Fibroblast of skin of right biceps (primary cell): ENCODE data around the gene CPTP.

Experiments
- DNase-seq: peaks from one replicate; pipeline ENCODE4 v3.0.0-alpha.2; 2013

Gene CPTP

DNA sequence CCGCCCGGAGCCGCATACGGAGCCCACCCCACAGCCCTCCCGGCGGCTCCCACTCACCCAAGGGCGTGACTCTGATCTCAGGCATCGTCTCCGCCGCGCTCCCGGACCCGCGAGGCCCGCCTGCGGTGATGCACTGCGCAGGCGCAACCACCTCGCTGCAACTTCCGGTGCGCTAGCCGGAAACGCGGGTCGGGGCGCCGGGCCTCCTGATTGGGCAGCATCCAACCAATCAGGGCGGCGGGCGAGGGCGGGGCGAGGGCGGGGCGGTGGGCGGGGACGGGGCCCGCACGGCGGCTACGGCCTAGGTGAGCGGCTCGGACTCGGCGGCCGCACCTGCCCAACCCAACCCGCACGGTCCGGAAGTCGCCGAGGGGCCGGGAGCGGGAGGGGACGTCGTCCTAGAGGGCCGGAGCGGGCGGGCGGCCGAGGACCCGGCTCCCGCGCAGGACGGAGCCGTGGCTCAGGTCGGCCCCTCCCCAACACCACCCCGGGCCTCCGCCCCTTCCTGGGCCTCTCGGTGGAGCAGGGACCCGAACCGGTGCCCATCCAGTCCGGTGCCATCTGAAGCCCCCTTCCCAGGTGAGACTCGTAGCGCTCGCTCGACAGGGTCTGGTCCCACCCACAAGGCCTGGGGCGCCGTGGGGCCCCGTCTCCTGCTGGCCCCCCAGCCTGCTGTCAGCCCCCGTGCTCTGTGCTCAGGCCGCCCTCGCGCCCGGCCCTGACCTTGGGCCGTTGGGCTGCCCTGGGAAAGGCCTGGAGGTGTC is at the start of gene CPTP, which contains the start of gene INTS11:
CPTP (plus strand) TSS at position 279 of the 764 bp plus-strand sequence. CDS start 2,109 bp downstream, outside the sequence.
INTS11 (minus strand) TSS at position 137 of the 764 bp plus-strand sequence; CDS start at position 85, 52 bp downstream.
- peak; percentile 90 for DNase-seq

DNA sequence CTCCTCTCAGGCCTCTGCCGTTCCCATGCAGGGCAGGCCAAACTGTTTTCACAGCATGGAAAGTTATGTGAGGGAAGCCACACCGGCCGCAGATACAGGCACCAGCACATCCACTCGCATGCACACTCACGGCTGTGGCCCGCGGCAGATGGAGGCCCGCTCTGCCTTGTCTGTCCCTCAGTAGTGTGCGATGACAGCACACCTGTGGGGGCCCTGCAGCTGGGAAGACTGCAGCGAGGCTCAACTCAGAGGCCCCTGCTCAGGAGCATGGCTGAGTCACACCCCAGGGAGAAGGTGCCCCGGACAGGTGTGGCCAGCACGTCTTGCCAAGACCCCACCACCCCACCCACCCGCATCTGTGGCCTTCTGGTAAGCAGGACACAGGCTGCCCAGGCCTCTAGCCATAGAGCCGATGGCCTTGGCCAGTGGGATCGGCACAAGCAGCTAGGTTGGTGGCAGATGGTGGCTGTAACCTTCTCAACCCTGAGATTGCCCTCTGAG is 49.6 kb upstream of the CPTP start:
- DNase-seq: no peak

DNA sequence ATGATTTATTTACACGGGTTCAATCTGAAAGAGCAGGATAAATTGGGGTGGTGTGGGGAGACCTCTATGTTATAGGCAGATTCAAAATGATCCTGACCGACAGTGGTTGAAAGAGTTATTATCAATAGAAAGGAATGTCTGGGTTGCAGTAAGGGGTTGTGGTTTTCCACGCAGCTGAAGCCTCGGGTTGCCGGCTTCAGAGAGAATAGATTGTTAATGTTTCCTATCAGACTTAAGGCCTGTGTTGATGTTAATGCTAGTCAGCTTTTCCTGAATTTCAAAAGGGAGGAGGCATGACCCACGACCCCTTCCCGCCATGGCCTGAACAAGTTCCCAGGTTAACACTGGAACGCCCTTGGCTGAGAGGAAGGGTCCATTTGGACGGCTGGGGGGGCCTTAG is 48.8 kb upstream of the CPTP start:
- DNase-seq: no peak

DNA sequence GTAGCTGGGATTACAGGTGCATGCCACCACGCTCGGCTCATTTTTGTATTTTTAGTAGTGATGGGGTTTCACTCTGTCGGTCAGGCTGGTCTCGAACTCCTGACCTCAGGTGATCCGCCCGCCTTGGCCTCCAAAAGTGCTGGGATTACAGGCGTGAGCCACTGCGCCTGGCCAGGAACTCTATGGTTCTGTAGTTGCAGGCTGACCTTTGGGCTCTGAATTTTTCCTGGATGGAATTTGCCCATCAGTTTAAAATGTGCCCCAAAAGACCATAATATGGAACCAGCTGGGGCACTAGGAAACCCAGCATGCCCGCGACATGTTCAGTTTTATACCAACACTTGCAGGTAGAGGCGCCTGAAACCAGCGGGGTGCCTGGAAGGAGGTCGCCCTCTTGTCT is 46.0 kb upstream of the CPTP start:
- no peak for DNase-seq

DNA sequence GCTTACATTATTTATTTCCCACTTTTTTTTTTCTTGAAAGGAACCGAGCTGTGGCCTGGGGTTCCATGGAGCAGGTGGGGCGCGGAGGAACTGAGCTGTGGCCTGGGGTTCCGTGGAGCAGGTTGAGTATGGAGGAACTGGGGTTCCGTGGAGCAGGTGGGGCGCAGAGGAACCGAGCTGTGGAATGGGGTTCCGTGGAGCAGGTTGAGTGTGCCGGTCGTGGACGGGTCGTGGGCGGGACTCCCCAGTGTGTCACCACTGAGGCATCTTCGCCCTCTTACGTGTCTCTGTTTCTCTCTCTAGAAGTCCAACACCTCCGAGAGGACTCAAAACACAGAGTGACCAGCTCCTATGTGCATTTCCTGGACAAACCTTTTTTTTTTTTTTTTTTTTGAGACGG is 45.6 kb upstream of the CPTP start:
- no peak for DNase-seq

DNA sequence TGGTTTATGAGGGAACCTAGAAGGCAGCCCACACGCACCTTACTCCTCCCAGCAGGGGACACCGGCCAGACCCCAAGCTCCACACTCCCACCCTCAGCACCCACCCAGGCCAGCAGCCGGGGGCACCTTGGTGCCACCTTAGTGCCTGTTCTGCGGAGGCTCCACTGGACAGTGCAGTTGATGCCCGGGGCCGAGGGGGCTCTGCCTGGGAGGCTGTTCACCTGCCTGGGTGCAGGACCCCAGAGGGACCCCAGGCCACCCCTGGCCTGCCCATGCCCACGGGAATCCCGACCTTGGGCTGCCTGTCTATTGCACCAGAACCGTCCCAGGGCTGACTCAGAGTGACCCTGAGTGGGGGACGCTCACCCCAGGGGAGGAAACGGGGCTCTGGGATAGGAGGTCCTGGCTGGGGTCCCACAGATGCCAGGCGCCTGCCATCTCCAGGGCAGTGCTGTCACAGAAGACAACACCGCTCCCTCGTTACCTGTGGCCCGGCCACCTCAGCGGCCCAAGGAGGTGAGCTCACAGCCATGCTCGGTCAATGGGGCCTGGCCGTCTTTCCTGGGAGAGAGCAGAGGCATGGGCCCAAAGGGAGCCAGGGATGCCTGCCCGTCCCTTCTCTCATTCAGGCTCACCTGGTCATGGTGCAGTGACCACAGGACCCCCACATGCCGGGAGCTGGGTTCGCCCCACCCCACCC is 43.7 kb upstream of the CPTP start:
- DNase-seq: no peak

DNA sequence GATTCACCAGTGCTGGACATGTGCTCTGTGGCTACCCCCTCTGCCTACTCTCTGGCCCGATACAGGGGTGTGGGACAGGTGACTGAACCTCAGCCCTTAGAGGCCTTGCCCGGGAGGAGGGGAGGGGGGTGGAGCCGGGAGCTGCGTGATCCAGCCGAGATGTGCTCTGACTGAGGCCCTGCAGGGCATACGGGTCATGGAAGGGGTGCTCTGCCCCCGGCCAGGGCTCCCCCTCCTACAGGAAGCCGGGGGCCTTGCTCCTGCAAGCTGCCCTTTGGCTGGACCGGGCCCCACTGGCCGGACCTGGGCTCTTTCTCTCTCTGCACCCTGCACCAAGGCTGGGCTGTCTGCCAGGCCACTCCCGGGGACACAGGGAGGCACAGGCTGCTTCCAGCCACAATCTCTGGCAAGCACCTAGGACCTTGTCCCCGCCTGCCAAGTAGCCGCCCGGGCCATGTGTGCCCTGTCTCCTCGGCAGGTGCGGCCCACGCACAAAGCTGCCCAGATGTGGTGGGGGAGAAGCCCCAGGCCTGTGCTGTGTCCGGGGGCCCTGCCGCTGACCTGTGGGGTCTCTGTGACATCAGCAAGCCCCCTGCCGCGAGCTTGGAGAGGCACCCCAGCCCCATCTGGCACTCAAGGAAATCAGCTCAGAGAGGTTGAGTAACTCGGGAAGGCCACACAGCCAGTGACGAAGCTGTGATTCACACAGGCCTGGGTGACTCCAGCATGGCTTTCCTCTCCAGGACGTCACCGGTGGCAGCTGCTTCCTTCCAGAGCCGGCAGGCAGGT is 42.9 kb upstream of the CPTP start:
- DNase-seq: peak; percentile 50

DNA sequence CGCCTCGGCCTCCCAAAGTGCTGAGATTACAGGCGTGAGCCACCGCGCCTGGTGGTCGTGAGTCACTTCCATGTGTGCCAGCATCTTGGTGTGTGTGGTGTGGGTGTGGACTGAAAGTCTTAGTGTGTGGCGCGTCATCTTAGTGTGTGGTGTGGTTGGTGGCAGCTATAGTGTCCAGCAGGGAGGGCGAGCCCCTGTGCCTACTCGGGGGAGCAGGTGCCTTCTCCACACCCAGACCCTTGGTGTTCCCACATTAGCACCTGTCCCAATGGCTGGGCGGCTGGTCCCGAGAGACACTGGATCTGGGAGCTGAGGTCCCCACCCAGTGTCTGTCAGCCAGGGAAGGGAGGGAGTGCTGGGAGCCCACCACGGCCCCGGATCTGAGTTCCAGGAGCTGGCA is 41.6 kb upstream of the CPTP start:
- DNase-seq: peak; percentile 34

DNA sequence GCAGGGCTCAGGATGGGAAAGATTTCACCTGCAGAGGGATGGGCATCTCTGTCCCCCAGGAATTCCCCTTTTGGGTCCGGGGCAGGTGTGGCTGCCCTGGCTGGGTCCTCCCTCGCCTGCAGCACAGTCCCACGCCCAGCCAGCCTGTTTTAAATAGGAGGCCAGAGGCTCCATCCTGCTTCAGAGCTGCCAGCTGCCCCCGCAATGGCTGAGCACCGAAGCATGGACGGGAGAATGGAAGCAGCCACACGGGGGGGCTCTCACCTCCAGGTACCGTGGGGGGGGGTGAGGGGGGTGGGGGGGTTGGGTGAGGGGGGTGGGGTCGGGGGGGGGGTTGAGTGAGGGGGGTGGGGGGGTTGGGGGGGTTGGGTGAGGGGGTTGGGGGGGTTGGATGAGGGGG is 40.8 kb upstream of the CPTP start:
- no peak for DNase-seq

DNA sequence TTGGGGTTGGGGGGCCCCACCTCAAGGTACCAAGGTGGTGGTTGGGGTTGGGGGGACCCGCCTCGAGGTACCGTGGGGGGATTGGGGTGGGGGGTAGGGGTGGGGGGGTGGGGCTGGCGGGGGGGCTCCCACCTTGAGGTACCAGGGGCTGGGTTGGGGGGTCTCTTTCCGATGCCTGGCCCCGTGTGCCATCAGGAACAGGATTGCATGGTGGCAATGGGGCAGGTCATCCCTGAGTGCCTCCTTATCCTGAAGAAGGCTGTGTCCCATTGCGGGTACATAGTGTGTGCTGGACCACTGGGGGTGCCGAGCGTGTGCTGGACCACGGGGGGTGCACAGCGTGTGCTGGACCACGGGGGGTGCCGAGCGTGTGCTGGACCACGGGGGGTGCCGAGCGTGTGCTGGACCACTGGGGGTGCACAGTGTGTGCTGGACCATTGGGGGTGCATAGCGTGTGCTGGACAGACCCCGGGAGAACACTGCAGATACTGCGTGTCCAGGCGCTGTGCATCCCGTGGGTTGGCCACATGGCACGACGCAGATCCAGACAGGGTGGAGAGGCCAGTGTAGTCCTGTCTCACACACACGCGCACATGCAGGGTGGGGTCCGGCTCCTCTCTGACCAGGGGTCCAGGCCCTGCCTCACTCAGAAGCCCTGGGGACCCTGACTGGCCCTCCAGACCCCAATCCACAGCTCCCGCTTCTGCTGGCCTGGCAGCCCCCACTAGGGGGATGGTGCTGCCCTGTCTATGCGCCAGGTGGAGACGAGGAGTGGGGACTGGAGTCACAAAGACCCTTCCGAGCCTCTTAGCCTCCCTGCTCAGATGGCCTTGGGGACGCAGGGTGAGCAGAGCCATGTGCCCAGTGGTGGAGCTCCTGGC is 40.1 kb upstream of the CPTP start:
- DNase-seq: no peak

DNA sequence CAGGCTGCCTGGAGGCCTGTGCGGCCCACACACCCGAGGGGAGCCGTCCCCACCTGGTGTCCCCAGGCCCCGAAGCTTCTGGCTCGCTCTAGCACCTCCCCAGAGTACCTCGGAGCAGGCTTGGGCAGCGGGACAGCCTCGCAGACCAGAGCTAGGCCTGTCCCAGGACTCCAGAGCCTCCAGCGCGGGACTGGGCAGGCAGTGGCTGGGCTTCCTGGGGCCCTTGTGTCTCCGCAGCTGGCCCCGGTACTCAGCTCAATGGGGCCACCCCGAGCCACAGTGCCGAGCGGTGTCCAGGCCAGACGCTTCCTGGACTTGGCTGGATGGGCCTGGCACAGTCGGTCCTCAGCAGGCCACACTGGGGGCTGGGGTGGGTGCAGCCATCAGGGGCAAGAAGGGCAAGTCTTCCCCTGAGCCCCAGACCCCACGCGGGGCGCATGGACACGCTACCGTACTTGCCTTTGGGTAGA is 39.5 kb upstream of the CPTP start:
- DNase-seq: no peak

DNA sequence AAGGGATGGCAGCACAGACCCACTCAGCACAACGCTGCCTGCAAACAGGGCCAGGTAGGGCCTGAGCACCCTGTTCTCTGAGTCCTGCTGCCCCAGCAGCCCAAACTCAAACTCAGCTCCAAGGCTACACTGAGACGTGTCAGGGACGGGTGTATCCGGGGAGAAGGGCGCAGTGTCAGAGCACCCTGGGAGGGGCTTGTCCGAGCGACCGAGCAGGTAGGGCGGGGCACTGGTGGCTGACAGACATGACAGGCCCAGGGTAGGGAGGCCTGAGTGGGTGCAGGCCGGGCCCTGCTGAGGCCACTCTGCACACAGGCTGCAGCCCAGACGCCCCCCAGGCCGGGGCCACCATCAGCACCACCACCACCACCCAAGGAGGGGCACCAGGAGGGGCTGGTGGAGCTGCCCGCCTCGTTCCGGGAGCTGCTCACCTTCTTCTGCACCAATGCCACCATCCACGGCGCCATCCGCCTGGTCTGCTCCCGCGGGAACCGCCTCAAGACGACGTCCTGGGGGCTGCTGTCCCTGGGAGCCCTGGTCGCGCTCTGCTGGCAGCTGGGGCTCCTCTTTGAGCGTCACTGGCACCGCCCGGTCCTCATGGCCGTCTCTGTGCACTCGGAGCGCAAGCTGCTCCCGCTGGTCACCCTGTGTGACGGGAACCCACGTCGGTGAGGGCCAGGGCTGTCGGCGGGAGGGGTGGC is 38.8 kb upstream of the CPTP start:
- no peak for DNase-seq

DNA sequence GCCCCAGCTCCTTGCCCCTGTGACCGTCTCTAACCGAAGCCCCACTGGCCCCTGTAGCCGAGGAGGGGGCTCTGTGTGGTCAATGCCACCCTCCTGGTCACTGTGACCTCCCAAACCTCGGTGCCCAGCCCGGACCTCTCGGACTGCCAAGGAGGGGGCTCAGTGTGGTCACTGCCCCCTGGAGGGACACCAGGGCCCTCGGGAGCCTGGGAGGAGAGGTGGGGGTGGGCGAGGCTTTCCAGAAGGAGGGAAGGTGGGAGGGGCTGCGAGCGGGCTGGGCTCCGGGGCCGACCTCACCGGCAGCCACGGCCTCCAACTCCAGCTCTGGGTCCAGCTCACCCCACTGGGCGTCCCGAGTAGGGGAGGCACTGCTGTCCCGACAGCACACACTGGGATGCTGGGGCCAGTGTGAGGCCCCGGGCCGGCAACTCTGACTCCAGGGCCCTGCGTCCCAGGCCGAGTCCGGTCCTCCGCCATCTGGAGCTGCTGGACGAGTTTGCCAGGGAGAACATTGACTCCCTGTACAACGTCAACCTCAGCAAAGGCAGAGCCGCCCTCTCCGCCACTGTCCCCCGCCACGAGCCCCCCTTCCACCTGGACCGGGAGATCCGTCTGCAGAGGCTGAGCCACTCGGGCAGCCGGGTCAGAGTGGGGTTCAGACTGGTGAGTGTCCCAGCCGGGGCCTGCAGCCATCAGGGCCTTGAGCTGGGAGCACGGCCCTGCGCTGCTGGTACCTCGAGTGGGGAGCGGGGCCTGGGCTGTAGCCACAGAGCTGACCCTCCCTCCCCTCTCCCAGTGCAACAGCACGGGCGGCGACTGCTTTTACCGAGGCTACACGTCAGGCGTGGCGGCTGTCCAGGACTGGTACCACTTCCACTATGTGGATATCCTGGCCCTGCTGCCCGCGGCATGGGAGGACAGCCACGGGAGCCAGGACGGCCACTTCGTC is 38.0 kb upstream of the CPTP start:
- DNase-seq: no peak

DNA sequence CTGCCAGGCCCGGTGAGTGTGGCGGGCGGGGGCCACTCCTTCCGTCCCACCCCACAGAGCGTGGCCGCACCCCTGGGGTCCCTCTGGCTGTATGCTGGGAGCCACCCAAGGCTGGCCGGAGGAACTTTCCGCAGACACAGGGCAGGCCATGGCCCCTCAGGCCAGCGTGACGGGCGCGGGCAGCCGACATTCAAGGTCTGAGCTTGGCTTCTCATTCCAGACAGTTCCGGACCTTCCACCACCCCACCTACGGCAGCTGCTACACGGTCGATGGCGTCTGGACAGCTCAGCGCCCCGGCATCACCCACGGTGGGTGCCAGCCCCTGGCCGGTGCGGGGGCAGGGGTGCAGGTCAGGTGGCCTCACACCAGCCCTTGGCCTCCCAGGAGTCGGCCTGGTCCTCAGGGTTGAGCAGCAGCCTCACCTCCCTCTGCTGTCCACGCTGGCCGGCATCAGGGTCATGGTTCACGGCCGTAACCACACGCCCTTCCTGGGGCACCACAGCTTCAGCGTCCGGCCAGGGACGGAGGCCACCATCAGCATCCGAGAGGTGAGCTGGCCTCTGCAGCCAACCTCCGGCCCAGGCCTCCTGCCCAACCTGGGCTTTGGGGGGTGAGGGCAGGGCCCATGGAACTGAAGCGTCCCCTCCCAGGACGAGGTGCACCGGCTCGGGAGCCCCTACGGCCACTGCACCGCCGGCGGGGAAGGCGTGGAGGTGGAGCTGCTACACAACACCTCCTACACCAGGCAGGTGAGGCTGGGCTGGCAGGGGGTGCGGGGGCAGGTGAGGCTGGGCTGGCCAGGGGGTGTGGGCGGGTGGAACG is 37.1 kb upstream of the CPTP start:
- DNase-seq: no peak

DNA sequence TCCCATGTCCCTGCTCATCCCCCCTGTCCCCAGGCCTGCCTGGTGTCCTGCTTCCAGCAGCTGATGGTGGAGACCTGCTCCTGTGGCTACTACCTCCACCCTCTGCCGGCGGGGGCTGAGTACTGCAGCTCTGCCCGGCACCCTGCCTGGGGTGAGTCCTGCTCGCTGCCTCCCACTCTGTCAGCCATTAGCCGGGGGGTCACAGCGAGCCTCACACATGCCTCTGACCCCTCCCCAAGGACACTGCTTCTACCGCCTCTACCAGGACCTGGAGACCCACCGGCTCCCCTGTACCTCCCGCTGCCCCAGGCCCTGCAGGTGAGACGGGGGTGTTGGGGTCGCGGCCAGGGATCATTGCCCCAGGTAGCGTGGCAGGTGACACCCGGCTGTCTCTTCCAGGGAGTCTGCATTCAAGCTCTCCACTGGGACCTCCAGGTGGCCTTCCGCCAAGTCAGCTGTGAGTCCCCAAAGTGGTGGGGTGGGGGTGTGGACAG is 34.3 kb upstream of the CPTP start:
- DNase-seq: peak; percentile 45

DNA sequence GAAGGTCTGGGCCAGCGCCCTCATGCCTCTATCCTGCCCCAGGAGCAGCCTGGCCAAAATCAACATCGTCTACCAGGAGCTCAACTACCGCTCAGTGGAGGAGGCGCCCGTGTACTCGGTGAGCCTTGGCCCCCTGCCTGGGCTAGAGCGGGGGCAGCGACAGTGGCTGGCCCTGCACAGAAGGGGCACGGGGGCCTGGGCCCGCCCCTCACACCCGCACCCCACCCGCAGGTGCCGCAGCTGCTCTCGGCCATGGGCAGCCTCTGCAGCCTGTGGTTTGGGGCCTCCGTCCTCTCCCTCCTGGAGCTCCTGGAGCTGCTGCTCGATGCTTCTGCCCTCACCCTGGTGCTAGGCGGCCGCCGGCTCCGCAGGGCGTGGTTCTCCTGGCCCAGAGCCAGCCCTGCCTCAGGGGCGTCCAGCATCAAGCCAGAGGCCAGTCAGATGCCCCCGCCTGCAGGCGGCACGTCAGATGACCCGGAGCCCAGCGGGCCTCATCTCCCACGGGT is 33.5 kb upstream of the CPTP start:
- no peak for DNase-seq

DNA sequence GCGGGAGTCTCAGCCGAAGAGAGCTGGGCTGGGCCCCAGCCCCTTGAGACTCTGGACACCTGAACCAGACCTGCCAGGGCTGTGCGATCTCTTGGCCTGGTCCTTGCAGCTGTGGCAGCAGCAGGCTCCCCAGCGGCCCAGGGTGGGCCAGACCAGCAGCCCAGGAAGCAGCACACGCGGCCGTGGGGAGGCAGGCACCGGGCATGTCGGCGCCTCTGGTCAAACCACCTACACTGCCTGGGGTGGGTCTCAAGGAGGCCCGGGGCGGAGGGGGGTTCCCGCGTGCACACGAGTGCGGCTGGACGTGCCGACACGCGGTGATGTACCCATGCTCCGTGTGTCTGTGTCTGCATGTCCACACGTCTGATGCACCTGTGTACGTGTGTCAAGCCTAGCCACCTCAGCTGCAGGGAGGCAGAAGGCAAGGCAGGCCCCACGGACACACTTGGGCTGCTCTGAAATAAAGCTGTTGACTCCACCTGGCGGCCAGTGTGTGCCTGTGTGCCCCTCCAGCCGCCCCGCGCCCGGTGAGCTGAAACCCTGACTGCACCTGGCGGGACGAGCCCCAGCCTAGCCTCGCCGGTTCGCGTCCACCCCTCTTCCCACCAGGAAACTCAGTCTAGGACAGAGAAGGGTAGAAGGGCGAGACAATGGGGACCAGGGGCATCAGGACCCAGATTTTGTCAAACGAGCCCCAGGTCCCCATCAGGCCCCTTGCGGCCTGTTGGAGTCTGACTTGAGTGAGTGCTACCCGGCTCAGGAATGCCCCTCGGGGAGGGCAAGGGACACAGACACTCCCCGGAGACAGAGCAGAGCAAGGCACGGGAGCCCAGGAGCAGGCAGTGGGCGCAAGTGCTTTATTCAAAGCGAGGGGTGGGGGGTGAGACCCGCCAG is 32.8 kb upstream of the CPTP start:
- peak; percentile 64 for DNase-seq

DNA sequence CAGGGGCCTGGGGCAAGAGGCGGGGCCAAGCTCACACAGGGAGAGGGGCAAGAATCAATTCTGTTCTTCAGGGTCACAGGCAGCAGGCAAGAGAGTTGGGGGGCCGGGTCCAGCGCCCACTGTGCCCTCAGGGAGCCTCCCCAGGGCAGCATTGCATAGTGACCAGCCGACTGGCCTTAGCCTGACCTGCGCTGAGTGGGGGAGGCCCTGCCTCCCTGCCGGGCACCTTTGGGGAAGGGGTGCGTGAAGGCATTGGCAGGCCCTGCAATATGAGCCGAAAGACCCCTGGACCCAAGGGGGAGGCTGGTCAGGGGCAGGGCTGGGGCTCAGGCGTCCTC is 32.2 kb upstream of the CPTP start:
- no peak for DNase-seq
